ENCODE data around the gene CARMIL1.

GRCh38 chr6:25441663-25442270 is 162.6 kb downstream of the CARMIL1 start:
- TF ChIP-seq LEF1 (IDR thresholded peaks at IDR 0.05; ENCODE audit: borderline replicate concordance) (no peak), FOXA1 (IDR thresholded peaks at IDR 0.05) (no peak), NFRKB (IDR thresholded peaks at IDR 0.05) (no peak), TARDBP (IDR thresholded peaks at IDR 0.05) (no peak), FOXM1 (IDR thresholded peaks at IDR 0.05; ENCODE audit: borderline replicate concordance) (no peak), SP1 (IDR thresholded peaks at IDR 0.05) (no peak), FOXK2 (IDR thresholded peaks at IDR 0.05) (no peak), HDGF (IDR thresholded peaks at IDR 0.05; ENCODE audit: borderline replicate concordance) (no peak), PKNOX1 (IDR thresholded peaks at IDR 0.05) (no peak), SUZ12 (IDR thresholded peaks at IDR 0.05) (no peak), L3MBTL2 (conservative IDR thresholded peaks at IDR 0.05) (no peak), BHLHE40 (IDR thresholded peaks at IDR 0.05; ENCODE audit: borderline replicate concordance) (no peak), ARNT (IDR thresholded peaks at IDR 0.05) (no peak)

All from HEK293T (cell line).